Ovary (tissue), 9 donors: ENCODE measurements around the gene SSTR1. TPM values are rescaled to one million over a fixed set of nuclear protein-coding genes. Genes with fewer than 3 reads are reported as not detected.

ENCODE experiments used
- DNase-seq, 5 donors: peaks; one replicate each; pipeline ENCODE4 v3.0.0-alpha.2; 2019 to 2020
- H3K27ac ChIP-seq, 2 donors: fragments of 200-600 bp; one replicate each; pipeline versions ENCODE4 v1.5.1 to v1.8.0; 2019 to 2022
- H3K27me3 ChIP-seq: fragments of 200-600 bp; one replicate; pipeline ENCODE4 v1.8.0; 2022
- H3K36me3 ChIP-seq: fragments of 200-600 bp; sonication (generic); one replicate; pipeline ENCODE4 v1.5.1; 2019
- H3K4me1 ChIP-seq: one replicate; pipeline ENCODE4 v1.8.1; 2013; ENCODE audit warnings: mild to moderate bottlenecking, moderate library complexity; ENCODE audit not compliant: insufficient read depth
- H3K4me3 ChIP-seq: fragments of 200-600 bp; sonication (generic); one replicate; pipeline ENCODE4 v1.5.1; 2017
- H3K9me3 ChIP-seq, 2 donors: fragments of 200-600 bp in 1 of 2; sonication (generic) in 1 of 2; one replicate each; pipeline versions ENCODE4 v1.5.1 to v1.8.1; 2013 to 2019; ENCODE audit warnings: mild to moderate bottlenecking in 1 of 2, moderate library complexity in 1 of 2
- EP300 ChIP-seq: sonication (generic); formaldehyde crosslinking; IDR thresholded peaks from one replicate; pipeline ENCODE4 v1.6.1; 2017; ENCODE audit warnings: antibody characterized with exemption
- POLR2A ChIP-seq: fragments of 450-650 bp; IDR thresholded peaks from one replicate; pipeline ENCODE4 v1.6.1; 2017; ENCODE audit warnings: antibody characterized with exemption, mild to moderate bottlenecking, moderate library complexity
- WGBS, 3 donors: extraction: QIAGEN DNeasy Blood & Tissue Kit in 1 of 3; methylation state at CpG; one replicate each; pipeline versions ENCODE4 v1.1.5 to v1.1.7; 2013 to 2017; 5-methylcytosine and 5-hydroxymethylcytosine counted together
- intact Hi-C, 4 donors: fragments of 100-400 bp; cut with DNase I; formaldehyde crosslinking; loops; one replicate each; pipeline versions ENCODE4 v1.11.0 to v1.15.1; 2022 to 2023
- polyA plus RNA-seq, 2 donors: library from polyadenylated mRNA; stranded (reverse); fragments of 200-250 nt in 1 of 2; fragments of 350-450 nt in 1 of 2; fragmentation: Illumina TruSeq in 1 of 2; extraction: RNeasy Lipid Tissue Mini Kit (QIAGEN cat#74804) in 1 of 2; gene quantifications; one replicate each; pipeline ENCODE4 v1.2.3, GENCODE V29; 2013 to 2014
- total RNA-seq, 7 donors: library from RNA; depleted of rRNA in 2 of 7; stranded (reverse); fragments of >200 nt in 2 of 7; fragmentation: NEBNext Ultra II Directional in 3 of 7; extraction: Animal tissue kit (Norgen Biotek cat#: 25700) in 3 of 7; gene quantifications; one replicate each; pipeline versions ENCODE4 v1.1.0 to v1.2.4, GENCODE V29; 2016 to 2023
- TF ChIP-seq, protein P1 (sequence below), 3 donors: fragments of 450-650 bp in 2 of 3; fragments of 200-600 bp in 1 of 3; IDR thresholded peaks; one replicate each; pipeline versions ENCODE4 v1.5.1 to v1.8.0; 2016 to 2022; ENCODE audit warnings: antibody characterized with exemption in 3 of 3, mild to moderate bottlenecking in 1 of 3
- donor health status: DM: no; HTN: no; CAD: no; lungs with moderate emphysema.
- donor health status: DM: no; HTN: no; CAD: no.
- donor health status: Bipolar disorder and iron deficiency.
- donor health status: DM: yes; HTN: yes; CAD: no.
- donor health status: DM: no; HTN: no; CAD: no.
- donor health status: DM: yes; HTN: yes; CAD: no.

The SSTR1 gene
- total and polyA plus RNA-seq, 9 donors = 0.48 to 2.3 (median 1.3) TPM

GRCh38 chr14:38199739-38200138 is 8.0 kb upstream of the SSTR1 start:
- H3K4me1 ChIP-seq = no peaks in the 10 kb centered on the region
- no peak for DNase-seq
- no peak overlapping the region for H3K27ac ChIP-seq

DNA sequence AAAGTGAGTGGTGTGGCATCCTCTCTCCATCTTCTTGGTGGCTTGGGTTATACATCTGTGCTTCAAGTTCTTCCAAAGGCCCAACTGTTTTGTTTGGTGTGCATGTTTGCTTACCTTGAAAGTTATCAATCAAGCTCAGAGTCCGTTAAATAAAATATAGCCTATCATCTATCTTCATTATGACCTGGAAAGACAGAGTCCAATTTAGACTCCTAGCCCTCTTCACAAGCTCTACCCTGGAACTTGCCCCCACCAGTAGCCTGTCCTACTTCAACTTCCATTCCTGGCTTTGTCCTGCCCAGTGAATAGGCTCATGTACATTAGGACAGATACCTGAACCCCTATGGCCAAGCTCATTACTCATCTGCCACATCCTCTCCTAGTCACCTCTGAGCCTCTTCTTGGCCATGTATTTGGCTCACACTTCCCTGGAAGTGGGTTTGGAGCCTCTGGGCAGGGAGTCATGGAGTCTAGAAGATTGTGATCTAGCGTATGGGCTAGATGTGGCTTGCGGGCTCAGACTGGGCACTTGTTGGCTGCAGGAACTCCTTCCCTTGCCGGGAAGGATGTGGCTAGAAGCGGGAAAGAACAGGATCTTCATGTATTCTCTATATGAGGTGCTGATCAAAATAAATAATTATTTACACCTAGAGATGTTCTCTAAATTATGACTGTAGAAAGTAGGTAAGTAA is 6.4 kb upstream of the SSTR1 start:
- H3K27me3 ChIP-seq = no peaks in the 10 kb centered on the region
- no peaks in the 10 kb centered on the region for H3K4me1 ChIP-seq
- TF ChIP-seq, protein P1, sequence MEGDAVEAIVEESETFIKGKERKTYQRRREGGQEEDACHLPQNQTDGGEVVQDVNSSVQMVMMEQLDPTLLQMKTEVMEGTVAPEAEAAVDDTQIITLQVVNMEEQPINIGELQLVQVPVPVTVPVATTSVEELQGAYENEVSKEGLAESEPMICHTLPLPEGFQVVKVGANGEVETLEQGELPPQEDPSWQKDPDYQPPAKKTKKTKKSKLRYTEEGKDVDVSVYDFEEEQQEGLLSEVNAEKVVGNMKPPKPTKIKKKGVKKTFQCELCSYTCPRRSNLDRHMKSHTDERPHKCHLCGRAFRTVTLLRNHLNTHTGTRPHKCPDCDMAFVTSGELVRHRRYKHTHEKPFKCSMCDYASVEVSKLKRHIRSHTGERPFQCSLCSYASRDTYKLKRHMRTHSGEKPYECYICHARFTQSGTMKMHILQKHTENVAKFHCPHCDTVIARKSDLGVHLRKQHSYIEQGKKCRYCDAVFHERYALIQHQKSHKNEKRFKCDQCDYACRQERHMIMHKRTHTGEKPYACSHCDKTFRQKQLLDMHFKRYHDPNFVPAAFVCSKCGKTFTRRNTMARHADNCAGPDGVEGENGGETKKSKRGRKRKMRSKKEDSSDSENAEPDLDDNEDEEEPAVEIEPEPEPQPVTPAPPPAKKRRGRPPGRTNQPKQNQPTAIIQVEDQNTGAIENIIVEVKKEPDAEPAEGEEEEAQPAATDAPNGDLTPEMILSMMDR (IDR thresholded peaks at IDR 0.05) = no peak
- TF ChIP-seq POLR2A (no peak), EP300 (no peak)
- no peaks in the 10 kb centered on the region for H3K36me3 ChIP-seq
- intact Hi-C loops = no loop called here
- DNase-seq = no peak
- no peak overlapping the region for H3K27ac ChIP-seq
- WGBS, 3 donors = 90 to 95% (median 94%) methylated on average over 5 of the region's 5 CpGs
- no peaks in the 10 kb centered on the region for H3K9me3 ChIP-seq
- H3K4me3 ChIP-seq = no peak overlapping the region

More at GRCh38 chr14:38199739-38200138, 8.0 kb upstream of the SSTR1 start:
- Histone ChIP-seq H3K27me3 (no peaks in the 10 kb centered on the region), H3K36me3 (no peaks in the 10 kb centered on the region), H3K4me3 (no peak overlapping the region), H3K9me3 (no peaks in the 10 kb centered on the region)
- intact Hi-C loops = no loop called here
- TF ChIP-seq EP300 (no peak), POLR2A (no peak)
- TF ChIP-seq, protein P1 (IDR thresholded peaks at IDR 0.05) = no peak
- 87 to 99% (median 88%) methylated on average over 1 of the region's 1 CpG for WGBS, 3 donors

GRCh38 chr14:38202444-38203191 is 5.1 kb upstream of the SSTR1 start:
- H3K27ac ChIP-seq = no peak overlapping the region
- WGBS, 3 donors = 68 to 73% (median 70%) methylated on average over 5 of the region's 5 CpGs
- no peak overlapping the region for H3K4me3 ChIP-seq
- no peaks in the 10 kb centered on the region for H3K36me3 ChIP-seq
- no peaks in the 10 kb centered on the region for H3K27me3 ChIP-seq
- intact Hi-C loops = no loop called here
- H3K4me1 ChIP-seq = no peaks in the 10 kb centered on the region
- no peaks in the 10 kb centered on the region for H3K9me3 ChIP-seq
- TF ChIP-seq, protein P1 (IDR thresholded peaks at IDR 0.05) = no peak
- no peak for TF ChIP-seq POLR2A
- TF ChIP-seq EP300 = no peak
- DNase-seq = no peak

- H3K9me3 ChIP-seq = no peaks in the 10 kb centered on the region
- no peak overlapping the region for H3K4me3 ChIP-seq
- TF ChIP-seq POLR2A (no peak), EP300 (no peak)
- TF ChIP-seq, protein P1 (IDR thresholded peaks at IDR 0.05) = no peak
- no peaks in the 10 kb centered on the region for H3K4me1 ChIP-seq
- 64 to 68% (median 66%) methylated on average over 2 of the region's 2 CpGs for WGBS, 3 donors
- H3K36me3 ChIP-seq = no peaks in the 10 kb centered on the region
- DNase-seq = no peak
- H3K27ac ChIP-seq = no peak overlapping the region
- intact Hi-C loops = no loop called here
- no peaks in the 10 kb centered on the region for H3K27me3 ChIP-seq
Measured at GRCh38 chr14:38203929-38204718, 3.6 kb upstream of the SSTR1 start.
